Hematopoietic multipotent progenitor cell (in vitro differentiated cells): Measurements from ENCODE around the gene ARHGAP6. TPM values are rescaled to one million over a fixed set of nuclear protein-coding genes. Genes with fewer than 3 reads are reported as not detected.
"Not testable (repeated sequence)": the region's sequence is repeated elsewhere in the genome, so short reads cannot be mapped to it uniquely, and the experiment has no call there.

Experiments used
- DNase-seq, 3 donors: peaks; one replicate each; pipeline ENCODE4 v3.0.0-alpha.2; 2011 to 2015; ENCODE audit warnings: low read depth in 2 of 3, low spot score in 2 of 3
- total RNA-seq: library from RNA; depleted of rRNA; stranded (reverse); fragments of >200 nt; gene quantifications from one replicate; pipeline ENCODE4 v1.2.3, GENCODE V29; 2012

Gene ARHGAP6
- total RNA-seq, 1 donor: 1.3 TPM

DNA sequence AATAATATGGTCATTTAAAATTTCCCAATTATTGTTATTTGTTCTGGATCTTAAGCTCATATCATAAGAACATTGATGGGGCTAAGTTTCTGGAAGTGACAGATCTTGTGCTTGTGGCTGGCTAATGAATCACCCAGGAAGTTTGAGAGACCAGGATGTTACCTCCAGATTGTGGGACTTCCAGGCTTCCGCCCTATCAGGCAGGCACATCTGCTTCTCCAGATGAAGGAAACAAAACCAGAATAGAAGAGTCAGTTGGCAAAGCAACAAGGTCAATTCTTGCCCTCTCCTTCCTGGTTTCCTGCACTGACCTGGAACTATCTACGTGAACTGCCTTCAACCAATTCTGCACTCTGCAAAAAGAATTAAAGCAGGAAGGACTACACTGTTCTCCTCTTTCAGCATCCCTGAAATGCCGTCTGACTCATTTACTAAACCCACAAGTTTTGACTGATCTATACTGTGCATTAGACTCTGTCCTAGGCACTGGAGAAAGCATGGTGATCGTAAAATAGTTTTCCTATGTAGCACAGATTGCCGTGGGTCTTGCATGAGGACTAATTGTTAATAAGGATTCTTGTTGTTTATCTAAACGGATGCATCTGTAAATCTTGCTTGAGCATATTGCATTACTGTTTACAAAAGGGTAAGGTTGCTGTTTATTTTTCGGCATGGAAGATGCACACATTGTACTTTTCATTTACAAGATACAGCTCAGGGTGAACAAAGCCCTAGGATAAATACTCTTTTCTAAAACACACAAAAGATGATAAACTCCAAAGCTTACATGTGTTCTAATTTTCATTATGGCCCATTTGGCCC is 297.9 kb downstream of the ARHGAP6 start:
- DNase-seq: peak in 2 of 3 donors; percentile 38 to 45

DNA sequence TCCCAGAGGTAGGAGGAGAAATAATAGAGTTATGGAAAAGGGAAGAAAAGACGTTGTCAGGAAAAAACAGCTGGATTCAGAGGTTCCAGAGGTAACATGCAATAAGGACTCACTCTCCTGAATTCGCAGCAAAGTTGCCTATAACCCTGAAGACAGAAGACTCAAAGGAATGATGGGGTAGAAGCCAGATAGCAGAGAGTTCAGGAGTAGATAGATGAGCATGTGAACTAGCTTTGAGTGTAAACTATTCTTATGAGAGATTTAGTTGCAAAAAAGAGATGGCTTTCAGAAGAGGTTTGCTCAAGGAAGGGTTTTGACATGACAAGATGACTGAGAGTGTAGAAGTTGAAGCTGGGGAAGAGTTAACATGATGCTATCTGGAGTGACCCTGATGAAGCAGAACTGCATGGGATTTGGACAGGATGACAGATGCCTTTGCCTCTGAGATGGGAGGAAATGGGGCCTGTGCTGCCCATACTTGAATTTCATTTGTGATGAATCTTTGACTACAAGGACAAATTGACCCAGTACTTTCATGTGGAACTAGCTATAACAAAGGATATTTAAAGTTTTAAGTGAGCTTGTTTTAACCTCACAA is 298.6 kb downstream of the ARHGAP6 start:
- no peak for DNase-seq

- DNase-seq: no peak
These were observed 300.3 kb downstream of the ARHGAP6 start for GRCh38 chrX:11365426-11365825.

DNA sequence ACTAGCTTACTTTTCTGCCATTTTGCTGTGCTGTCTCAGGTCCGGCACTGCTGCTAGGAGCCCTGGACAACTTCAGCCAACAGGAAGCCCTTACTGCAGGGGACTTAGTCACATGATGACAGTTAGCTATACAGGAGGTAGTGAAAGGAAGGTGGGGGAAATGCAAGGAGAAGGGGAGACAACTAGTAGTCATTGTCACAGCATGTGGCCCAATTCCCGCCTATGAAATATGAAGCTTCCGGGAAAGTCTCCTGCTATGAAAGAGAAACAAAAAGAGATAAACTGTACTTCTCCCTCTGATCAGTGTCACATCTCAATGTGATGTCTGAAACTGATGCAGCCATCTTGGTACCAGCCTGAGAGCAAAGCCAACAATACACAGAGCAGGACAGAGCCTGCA is 300.9 kb downstream of the ARHGAP6 start:
- no peak for DNase-seq

DNA sequence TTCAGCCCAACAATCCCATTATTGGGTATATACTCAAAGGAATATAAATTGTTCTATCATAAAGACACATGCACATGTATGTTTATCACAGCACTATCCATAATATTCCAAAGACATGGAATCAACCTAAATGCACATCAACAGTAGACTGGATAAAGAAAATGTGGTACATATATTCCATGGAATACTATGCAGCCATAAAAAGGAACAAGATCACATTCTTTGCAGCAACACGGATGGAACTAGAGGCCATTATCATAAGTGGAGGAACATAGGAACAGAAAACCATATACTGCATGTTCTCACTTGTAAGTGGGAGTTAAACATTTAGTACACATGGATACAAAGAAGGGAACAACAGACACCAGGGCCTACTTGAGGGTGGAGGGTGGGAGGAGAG is 301.9 kb downstream of the ARHGAP6 start:
- not testable (repeated sequence) for DNase-seq

DNA sequence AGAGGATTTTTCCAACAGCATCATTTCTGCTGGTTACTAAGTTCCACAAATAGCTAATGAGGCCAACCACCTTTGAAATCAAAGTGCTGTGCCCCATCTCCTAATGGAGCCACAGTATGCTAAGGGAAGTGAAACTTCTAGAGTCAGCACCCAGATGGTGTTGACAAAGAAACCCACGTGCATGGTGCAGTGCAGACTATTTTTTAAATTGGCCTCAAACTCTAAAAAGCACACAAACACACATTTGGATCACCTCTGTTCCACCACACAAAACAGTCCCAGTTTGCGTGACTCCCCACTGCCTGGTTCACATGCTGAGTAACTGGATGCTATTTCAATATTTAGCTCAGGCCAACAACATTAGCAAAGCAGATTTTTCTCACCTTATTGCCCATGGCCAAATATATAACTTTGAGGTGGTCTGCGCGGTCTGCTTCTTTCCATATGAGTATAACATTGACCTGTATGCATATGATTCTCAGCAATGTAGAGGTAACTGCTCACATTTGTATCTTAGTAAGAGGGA is 302.6 kb downstream of the ARHGAP6 start:
- DNase-seq: peak in 1 of 3 donors; percentile 9

- not testable (repeated sequence) for DNase-seq
These were observed 304.1 kb downstream of the ARHGAP6 start for GRCh38 chrX:11361666-11362065.

GRCh38 chrX:11355944-11356343 is 309.8 kb downstream of the ARHGAP6 start:
- DNase-seq: not testable (repeated sequence)

GRCh38 chrX:11355259-11355909 is 310.3 kb downstream of the ARHGAP6 start:
- DNase-seq: no peak

DNA sequence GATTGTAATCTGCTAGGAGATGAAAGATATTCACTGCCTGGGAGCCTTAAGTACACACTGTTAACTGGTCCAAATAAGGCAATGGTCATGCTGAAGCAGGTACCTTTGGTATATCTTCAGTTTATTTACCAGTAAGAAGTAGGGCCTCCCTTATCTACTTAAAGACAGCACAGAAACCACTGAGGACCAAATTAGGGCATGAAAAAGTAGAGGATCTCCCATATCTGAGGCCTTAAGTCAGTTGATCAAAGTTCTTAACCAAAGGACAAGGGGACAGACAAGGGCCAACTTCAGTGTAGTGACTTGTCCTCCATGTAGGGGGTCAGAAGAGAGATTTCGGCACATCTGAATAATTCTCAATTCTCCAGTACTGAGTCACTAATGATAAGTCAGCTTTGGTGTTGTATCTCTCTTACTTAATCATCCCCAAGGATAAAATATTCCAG is 313.4 kb downstream of the ARHGAP6 start:
- no peak for DNase-seq

DNA sequence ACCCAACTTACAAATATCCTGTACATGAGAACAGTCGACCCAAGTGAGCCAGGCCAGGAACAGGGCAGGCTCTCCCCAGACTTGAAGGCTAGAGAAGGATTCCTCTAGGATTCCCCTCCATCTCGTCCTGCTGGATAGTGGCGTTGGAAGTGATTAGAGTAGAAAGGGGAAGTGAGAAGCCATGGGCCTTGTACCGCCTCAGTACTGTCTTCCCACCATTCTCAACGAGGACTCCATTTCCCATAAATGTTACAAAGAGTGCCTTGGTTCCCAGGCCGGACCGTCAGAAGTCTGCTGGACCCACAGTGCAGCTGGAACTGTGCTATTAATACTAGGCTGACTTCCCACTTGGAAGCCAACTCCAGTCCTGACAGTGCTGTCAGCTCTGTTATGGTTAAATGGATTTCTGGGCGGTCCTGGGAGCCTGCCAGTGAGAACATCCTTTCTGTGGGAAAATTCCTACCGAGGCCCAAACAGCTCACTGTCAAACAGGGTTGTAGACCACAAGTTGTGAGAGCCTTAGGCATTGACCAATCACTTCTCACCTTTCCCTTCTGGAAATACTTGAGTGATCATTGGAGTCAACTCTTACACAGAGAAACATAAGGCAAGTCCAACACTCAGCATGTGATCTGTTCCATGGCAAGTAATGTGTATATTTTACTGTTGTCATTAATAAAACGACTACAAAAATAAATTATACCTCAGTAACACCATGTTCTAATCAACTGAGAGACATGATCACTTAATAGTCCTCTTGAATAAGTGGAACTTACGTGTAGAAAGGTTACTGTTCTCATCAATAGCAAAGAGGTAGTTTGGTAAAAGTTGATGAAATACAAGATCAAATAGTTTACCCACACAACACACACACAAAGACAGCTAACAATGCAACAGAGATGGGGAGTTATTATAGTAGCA is 314.1 kb downstream of the ARHGAP6 start:
- no peak for DNase-seq

GRCh38 chrX:11349661-11350337 is 315.9 kb downstream of the ARHGAP6 start:
- DNase-seq: no peak

DNA sequence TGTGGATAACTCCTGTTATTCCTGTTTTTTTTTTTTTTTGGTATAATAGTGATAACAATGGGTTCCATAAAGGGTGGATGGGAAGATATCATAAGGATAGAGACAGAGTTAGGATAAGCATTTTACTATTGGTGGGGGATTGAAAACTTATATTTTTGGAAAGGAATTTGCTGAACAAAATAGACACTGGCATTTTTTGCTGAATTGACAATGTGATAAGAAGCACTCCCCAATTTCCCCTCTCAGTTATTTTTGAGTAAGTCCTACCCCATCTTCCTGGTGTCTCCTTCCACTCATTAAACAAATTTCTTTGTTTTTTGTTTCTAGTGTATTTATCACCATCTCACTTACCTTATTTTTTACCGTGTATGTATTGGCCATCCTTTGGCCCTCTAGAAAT is 316.7 kb downstream of the ARHGAP6 start:
- DNase-seq: no peak

- no peak for DNase-seq
These were observed 318.4 kb downstream of the ARHGAP6 start for GRCh38 chrX:11347300-11347699.

GRCh38 chrX:11346121-11346682 is 319.5 kb downstream of the ARHGAP6 start:
- DNase-seq: no peak

- DNase-seq: no peak
These were observed 323.0 kb downstream of the ARHGAP6 start for GRCh38 chrX:11342673-11343072.

DNA sequence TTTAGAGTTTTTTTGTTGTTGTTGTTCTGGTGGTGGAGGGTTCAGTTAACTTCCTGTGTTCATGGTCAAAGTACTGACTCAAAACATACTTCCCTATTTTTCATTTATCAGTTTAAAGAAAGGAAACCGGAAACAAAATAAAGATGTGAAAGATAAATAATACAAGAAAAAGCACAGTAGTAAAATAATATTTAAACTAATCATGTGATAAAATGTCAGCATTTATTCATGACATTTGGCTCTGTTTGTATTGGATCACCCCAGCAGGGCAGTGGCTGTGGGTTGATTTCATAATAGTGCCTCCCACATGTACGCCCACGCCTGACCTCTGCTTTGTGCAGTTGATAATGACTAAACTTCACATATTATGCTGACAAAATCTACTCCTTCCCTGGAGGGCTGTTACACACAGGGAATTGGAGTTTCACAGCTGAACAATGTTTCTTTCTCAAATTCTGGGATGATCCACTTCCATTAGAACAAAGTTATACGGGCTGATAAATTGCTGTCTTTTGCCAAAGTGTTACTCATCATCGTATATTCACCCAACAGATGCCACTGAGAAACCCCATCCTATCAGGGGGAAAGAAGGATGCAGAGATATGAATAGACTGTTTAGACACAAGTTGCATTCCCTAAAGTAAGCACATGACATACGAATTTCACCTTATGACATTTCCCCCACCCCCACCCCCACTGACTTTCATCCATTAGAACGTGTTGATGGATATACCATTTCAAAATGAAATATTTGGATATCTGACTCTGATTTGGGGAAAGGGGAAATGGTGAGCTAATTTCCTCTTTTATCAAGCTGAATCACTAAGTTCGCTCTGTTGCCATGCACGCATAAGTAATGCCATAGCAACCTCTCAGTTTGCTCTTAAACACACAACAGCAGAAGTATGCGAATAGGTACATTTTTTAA is 324.2 kb downstream of the ARHGAP6 start:
- peak in 2 of 3 donors; percentile 69 to 85 for DNase-seq

GRCh38 chrX:11337292-11338009 is 328.3 kb downstream of the ARHGAP6 start:
- DNase-seq: no peak
